Stimulated activated CD4-positive, alpha-beta T cell treated with anti-CD3 and anti-CD28 coated beads, TNF-alpha, amount 100 ng/mL, for 1 hour (primary cell): ENCODE results near the gene ETNK2.
"Not testable (repeated sequence)": the region's sequence is repeated elsewhere in the genome, so short reads cannot be mapped to it uniquely, and the experiment has no call there.

ENCODE experiments used
- DNase-seq, 3 donors: peaks; one replicate each; pipeline ENCODE4 v3.0.0-alpha.2; 2020; ENCODE audit warnings: low read depth in 3 of 3, low spot score in 1 of 3

Gene ETNK2

DNA sequence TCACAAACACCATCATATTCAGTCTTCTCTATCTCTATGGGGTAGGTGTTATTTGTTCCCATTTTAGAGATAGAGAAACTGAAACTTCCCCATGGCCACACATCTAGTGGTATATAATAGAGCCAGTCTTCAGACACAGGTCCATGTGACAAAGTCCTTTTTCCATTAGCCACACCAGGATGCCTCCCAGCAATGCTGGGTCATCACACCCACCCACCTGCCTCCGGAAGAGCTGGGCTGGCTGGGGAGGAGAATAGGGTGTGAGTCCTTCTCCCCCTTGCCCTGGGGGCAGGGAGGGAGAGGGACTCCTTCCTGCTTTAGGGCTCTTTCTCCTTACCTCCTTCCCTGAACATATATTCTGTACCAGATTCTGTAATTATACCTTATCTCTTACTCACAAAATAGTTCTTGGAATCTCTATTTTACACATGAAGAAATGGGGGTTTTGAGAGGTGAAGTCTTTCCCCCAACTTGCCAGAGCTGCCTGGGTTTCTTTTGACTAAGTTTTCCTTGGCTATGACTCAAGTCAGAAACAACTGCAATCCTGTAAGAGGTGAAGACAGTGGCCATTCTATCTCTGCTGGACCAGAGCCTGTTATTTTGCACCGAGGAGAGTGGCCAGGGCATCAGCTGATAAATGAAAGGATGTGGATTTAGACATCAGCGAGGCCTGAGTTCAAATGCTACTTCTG is 49.0 kb downstream of the ETNK2 start:
- no peak for DNase-seq

DNA sequence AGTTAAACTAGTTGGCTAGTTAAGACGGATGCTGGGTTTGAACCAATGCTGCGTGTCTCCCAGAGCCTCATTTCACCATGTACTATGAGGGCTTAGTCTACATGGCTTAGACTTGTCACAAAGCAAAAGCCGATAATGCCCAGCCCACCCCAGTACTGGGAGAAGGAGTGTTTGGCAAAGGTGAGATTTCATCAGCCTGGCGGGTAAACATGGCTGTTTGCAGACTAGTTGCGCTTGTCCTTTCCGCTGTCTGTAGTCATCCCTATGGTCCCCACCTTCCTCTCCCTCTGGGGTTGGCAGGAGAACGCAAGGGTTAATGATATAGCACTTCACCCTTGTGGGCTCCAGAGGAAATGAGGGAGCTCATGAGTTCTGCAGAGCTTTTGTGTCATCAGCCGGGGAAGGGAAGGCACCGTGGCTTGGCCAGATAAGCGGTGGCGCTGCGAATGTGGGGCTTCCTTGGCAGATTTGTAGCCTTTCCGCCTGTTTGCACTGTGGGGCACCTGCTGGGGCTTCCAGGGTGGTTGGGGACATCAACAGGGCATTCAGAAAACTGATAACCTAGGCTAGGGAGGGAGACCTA is 49.7 kb downstream of the ETNK2 start:
- no peak for DNase-seq

DNA sequence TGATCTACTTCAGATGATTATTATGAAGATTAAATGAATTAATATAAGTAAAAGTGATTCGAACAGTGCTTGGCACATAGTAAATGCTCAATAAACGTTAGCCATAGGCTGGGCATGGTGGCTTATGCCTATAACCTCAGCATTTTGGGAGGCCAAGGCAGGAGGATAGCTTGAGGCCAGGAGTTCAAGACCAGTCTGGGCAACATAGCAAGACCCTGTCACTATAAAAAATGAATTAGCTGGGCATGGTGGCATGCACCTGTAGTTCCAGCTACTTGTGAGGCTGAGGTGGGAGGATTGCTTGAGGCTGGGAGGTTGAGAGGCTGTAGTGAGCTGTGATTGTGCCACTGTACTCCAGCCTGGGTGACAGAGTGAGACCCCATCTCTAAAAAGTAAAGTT is 52.1 kb downstream of the ETNK2 start:
- not testable (repeated sequence) for DNase-seq

DNA sequence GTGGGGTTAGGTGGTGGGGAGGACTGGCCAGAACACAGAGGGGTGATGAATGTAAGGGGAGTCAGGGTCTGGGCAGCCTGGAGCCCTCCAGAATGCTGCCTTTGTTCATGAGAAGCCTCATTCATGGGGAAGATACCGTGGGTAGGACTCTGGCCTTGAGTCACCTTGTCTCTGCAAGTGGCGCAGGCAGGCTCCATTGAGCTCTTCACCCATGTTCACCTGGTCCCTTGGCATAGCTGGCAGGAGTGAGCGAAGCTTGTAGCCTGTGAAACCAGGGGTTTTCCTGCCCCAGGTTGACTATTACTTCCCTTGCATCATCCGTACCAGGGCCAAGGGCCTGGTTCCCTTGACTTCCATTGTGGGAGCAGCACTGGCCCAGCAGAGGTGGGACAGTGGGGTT is 53.2 kb downstream of the ETNK2 start:
- no peak for DNase-seq

DNA sequence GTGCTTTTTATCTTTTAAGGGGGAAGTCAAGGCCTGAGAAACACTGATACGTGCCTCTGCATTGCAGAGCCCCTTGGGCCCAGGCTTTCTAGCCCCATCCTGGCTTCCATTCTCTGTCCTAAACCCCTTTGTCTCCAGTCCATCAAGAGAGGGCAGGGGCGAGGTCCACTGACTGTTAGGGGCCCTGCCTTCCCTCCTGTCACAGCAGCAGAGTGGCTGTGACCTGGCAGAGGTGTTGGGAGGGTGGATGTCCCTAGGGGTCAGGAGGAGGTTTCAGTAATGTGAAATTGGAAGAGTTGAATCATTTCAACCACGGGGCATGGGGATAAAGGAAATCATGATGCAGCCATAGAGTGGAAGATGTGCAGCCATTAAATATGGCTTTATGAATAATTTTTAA is 54.9 kb downstream of the ETNK2 start:
- no peak for DNase-seq

DNA sequence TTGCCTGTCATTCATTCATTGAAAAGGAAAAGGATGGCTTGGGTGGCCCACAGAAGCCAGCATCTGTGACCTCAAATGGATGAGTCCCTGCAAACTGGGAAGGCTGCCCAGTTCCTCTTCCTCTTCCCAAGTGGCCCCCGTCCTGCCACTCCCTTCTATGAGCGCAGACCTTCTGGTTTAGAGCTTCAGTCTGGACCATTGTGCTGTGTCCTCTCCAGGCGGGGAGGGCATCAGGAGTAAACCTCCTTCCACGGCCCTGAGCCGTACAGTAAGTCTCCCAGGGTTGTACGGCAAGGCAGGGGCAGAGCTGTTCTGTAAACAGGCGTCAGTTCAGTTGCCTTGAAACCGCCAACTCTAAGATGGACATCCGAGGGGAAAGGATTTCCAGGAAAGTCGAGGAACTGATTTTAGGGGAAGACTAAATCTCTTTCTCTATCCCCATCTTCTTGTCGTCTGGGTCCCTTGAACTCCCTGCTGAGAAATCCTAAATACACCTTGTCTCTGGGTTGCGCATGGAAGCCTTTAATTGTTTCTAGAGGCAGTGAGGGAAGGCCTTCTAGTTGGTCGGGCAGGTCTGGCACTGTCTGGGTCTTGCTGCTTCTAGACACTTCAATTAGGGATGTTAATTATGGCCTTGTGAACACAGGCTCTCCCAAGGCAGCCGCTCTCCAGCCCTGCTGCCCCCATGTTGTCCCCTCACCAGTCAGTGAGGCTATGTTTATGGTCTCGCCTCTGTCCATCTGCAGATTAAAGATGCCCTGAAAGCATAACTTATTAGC is 56.8 kb downstream of the ETNK2 start:
- DNase-seq: no peak

DNA sequence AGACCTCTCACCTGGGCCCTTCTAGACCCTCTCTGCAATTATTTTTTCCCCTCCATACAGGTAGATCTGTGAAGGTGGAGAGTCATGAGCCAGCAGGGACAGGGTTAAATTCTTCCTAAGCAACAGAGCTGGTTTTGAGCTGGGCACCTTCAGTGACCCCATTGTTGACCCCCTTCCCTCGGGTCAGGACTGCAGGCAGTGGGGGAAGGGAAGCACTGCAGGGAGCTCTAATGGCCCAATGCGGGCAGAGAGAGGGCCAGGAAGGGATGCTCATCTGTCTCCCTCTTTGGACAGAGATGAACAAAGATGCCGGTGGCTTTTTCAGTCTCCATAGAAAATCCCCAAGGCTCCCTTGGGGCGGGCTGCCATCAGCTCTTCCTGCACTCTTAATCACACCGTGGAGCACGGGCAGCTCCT is 57.5 kb downstream of the ETNK2 start:
- DNase-seq: no peak

DNA sequence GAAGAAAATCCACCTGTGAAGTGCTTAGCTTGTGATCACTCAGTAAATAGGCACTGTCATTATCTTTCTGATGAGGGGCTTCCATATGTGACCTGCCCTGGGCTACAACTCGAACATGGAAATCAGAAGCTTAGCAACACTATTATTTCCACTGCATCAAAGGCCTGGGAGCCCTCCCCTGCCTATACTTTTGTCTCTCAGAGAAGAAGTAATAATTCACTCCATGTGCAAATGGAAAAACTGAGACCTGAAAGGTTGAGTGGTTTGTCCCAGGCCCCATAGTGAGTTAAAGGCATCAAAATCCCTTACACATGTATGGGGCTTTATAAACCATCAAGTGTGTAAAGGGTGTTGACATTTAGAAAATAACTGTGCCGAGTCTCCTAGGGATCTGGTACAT is 58.1 kb downstream of the ETNK2 start:
- DNase-seq: no peak

DNA sequence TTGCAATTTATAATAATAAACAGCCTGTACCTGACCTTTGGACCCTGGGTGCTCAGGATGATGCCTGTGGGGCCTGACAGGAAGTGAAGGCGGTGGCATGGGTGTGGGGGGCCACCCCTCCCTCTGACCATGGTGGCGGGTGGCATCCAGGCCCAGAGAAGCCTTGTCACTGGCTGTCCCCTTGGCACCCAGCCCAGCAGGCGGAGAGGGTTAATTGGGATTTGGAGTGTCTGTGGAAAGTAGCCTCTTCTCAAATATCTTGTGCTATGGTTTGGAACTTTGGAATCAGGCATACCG is 58.5 kb downstream of the ETNK2 start:
- DNase-seq: no peak

DNA sequence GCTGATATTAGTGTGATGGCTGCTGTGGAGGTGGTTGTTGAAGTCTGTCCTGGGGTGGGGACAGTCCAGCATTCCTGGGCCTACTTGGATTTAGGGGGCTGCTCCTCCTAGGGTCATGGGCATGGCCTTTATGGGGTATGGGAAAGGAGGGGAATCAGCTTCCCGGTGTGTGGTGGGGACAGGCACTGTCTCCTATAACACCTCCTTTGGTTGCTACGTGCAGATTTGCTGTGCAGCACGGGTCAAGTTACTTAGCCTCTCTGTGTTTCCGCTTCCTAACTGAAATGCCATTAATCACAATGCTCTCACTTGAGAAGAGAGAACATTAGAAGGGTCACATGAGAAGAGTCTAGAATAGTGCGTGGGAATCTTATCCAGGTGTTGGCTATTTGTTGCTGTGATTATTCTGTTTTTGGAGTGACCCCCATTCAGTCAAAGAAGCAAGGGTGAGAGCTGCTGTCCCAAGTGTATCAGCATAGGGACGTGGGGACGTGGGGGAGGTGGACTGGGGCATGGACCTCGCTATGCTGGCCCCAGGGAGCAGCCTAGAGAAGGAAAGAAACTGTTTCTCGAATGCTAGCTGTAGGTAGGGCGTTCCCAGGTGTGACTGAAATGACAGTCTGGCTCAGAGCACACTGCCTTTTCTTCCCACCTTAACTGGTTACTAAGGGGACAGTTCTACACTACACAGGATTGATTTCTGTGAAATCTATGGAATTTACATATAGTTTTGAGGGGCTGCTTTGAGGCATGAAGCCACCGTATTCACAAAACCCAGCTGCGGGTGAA is 59.0 kb downstream of the ETNK2 start:
- no peak for DNase-seq

DNA sequence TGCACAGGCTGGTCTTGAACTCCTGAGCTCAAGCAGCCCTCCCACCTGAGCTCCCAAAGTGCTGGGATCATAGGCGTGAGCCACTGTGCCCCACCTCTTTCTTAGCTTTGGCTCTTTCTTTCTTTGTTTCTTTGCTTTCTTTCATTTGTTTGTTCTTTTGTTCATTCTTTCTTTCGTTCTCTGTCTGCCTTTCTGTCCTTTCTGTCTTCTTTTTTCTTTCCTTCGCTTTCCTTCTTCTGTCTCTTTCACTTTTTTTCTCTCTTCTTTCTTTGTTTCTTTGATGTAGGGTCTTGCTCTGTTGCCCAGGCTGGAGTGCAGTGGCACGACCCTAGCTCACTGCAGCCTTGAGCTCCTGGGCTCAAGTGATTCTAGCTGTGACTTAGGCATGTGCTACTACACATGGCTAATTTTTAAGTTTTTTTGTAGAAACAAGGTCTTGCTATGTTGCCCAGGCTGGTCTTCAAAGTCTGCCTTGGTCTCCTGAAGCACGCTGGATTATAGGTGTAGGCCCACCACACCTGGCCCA is 60.0 kb downstream of the ETNK2 start:
- DNase-seq: no peak

DNA sequence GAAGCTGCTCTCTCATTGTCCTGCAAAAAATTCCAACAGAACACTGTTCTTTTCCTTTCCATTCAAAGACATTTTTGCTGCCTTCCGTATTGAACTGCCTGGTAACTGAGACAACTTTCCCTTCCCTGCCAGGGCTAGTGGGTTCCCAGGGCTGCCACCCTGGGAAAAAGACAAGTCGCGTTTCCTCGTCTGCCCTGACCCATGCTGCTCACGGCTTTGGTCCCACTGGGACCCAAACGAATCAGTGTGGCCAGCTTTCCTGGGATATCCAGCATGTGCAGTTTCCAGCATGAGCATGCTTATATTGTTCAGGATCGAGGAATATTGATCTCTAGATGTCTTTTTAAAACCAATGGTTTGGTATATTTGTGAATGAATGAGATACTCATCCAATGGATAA is 60.8 kb downstream of the ETNK2 start:
- no peak for DNase-seq

DNA sequence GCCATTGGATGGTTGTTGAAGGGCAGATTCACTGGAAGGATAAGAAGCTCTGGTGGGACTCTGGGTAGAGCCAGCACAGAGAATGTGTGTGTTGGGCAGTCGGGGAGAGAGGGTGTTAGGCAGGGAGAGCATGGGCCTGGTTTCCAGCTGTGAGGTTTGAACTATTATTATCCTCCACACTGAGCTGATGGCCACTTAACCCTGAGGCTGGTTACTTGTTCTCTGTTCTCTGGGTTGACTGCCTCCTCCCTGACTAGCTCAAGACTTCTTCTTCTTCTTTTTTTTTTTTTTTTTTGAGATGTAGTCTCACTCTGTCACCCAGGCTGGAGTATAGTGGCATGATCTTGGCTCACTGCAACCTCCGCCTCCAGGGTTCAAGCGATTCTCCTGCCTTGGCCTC is 61.7 kb downstream of the ETNK2 start:
- DNase-seq: not testable (repeated sequence)

DNA sequence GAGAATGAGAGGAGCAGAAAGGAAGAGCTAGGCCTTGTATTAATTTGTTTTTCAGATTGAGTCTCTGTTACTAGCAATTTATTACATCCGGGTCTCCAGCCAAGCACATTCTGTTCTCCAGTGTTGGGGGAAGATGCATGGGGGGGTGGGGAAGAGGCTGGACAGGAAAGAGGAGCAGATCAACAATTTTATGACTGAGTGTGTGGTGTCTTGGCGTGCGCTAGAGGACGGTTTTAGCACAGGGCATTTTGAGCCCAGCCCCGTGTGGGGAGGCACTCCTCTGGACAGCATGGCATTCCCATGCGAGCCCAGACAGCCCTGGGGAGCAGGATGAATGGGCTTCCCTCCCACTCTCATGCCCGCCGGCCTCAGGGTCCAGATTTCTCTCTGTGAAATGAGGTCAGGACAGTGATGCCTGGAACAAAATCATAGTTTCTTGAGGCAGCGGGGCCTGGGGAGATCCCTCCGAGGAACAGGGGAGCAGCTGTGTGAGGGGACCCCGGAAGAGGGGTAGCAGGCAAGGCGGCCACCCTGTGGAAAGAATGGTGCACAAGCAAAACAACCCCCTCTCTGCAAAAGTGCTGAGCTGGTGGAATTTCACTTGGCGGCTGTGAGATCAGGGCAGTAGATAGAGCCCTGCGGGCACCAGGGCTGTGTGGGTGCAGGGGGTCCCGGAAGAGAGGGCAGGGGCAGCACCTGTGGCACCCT is 62.6 kb downstream of the ETNK2 start:
- no peak for DNase-seq

DNA sequence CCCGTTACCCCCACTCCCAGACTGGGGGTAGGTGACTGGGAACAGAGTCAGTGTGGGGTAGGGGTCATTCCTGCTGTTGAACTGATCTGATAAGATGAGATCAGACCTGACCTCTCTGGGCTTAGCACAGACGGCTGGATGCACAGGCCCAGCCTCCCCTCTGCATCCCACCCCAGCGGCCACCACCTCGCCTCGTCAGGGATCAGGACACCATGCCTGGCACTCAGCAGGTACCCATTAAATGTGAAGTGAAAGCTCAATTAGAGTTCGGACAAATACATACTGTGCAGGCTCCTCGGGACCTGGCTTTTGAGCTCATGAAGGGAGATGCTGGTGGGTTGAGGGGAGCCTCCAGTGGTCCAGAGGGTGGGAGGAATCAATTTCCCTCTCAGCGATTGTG is 63.2 kb downstream of the ETNK2 start:
- DNase-seq: no peak

DNA sequence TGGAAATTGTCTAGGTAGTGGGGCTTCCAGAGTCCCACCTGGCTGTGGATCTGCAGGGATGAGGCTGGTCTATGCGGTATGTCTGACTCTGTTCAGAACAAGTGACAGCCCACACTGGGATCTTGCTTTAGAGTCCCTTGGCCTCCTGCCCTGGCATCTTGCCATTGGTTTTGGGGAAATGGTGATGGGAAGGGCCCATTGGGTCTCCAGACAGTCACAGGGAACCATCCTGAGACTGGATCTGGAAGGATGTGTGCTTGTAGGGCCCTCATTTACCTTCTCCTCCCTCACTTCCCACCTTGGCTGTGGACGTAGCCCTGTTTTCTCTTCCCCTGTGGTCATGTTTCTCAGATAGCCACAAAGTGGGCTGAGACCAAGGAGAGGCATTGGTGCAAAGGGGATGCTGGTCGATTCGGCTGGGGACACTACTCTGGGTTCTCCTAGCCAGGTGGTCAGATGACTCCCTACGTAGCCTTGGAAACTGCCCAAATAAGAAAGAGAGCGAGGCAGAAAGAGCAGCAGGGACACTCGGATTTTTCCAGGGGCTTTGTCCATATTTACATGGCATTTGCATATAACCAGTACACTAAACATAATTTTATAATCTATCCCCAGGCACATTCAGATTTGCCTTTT is 63.8 kb downstream of the ETNK2 start:
- DNase-seq: no peak

DNA sequence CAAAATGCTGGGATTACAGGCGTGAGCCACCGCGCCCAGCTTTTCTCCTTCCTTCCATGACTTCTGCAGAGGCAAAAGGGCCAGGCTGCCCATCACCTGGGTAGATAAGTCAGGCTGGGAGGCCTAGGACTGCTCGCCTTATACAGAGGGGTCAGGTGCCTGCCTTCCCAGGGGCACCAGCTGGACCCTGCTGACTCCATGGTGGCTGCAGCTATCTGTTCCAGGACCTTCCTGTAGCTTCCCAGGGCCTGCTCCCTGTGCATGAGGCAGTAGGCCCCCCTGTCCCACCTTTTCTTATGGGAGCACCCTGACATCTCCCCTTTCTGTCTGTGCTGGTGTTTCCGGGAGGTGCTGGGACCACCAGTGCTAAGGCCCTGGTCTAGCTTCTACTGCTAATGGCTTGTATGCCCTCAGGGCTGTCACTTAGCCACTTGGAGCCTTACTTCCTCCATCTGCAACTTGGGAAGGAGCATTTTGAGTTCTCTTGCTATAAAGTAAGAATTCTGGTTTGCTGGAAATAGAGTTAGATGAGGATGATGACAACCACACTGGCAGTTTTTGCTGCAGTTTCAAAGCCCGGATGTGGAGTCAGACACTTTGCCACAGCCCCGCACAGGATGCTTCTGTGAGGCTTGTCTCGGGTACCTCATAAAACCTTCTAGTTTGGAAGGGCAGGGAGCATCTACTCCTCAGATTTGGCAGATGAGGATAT is 64.5 kb downstream of the ETNK2 start:
- DNase-seq: no peak

DNA sequence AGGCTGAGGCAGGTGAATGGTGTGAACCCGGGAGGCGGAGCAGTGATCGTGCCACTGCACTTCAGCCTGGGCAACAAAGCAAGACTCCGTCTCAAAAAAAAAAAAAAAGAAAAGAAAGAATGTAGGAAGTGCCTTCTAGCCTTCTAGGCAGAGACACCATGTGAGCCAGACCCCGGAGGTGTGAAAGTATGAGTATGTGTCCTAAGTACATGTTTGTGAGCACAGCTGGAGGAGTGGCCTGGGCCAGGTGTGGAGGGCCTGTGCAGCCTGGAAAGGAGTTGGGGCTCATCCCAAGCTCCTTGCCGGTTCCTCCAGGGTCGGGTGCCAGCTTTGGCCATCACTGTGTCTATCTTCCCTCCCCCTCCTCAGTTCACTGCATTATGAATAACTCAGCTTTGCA is 66.0 kb downstream of the ETNK2 start:
- no peak for DNase-seq

DNA sequence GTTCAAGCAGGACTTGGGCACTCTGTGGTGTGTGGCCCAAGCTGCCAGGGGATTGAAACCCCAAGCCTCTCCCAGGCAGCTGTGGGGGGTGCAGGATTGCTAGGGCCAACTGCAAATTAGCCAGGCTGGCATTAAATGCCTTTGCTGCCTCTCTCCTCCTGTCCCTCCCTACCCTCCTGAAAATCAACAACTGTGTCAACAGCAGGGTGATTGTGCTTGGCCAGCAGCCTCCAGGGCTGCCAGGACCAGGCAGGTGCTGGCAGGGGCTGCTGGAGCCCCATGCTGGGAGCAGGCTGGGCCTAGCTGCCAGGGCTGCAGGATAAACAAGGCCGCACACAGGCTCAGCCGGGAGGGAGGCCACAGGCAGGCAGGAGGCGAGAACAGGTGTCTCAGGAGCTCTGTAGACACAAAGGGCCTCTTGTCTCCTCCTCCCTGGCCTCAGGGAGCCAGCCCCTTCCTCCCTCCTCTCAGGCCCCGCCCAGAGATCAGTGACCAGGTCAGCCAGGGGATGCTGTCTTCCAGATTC is 67.5 kb downstream of the ETNK2 start:
- DNase-seq: no peak

DNA sequence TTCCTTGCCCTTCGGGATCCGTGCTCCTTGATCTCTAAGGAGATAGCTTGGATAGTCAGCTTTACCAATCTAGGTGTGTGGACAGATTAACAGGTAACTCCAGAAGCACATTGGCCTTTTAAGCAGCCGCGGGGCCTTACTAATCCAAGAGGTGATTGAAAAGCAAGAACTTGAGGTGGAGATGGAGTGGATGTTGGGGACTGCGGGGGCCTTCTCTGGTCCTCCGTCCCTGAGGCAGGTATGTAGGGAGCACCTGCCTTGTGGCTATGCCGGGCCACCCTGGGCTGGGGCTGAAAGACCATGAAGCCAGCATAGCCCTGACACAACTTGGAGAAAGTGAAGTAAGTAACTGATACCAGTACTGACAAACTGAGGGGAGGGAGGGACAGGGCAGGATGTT is 68.4 kb downstream of the ETNK2 start:
- no peak for DNase-seq
